C4-2B (cell line): ENCODE results near the gene OMG.

Experiments
- CTCF ChIP-seq: fragments of 450-650 bp; conservative IDR thresholded peaks from 2 replicates; pipeline ENCODE4 v1.5.1; 2017; ENCODE audit warnings: mild to moderate bottlenecking
- ZFX ChIP-seq: fragments of 450-650 bp; IDR thresholded peaks from 2 replicates; pipeline ENCODE4 v1.6.1; 2017

- no peak for TF ChIP-seq CTCF
- TF ChIP-seq ZFX, result no peak
Measured at GRCh38 chr17:31256936-31257335, 40.1 kb downstream of the OMG start.
